GM23338 (cell line): ENCODE measurements around the gene INPP5A. TPM values are rescaled to one million over a fixed set of nuclear protein-coding genes. Genes with fewer than 3 reads are reported as not detected.

Experiments
- ATAC-seq: fragments of 200-7000 bp; cut with Tn5 transposase; 3 replicates; pipeline ENCODE4 v1.9.1; 2020
- DNase-seq: peaks from one replicate; pipeline ENCODE4 v3.0.0-alpha.2; 2015; ENCODE audit warnings: low spot score
- H2AFZ ChIP-seq: fragments of 200-600 bp; sonication (generic); 2 replicates; pipeline ENCODE4 v1.8.0; 2016; ENCODE audit warnings: antibody characterized with exemption, mild to moderate bottlenecking, moderate library complexity
- H3F3A ChIP-seq: fragments of 200-600 bp; sonication (generic); replicated peaks from 2 replicates; pipeline ENCODE4 v1.8.0; 2017; ENCODE audit warnings: antibody characterized with exemption, mixed run types, low read depth
- H3K27ac ChIP-seq: fragments of 200-600 bp; sonication (generic); 2 replicates; pipeline ENCODE4 v1.6.1; 2016; ENCODE audit warnings: low read depth
- H3K27me3 ChIP-seq: fragments of 200-600 bp; sonication (generic); 2 replicates; pipeline ENCODE4 v1.8.0; 2016; ENCODE audit warnings: mild to moderate bottlenecking, mixed run types, moderate library complexity; ENCODE audit not compliant: insufficient read depth
- H3K36me3 ChIP-seq: fragments of 200-600 bp; sonication (generic); 2 replicates; pipeline ENCODE4 v1.8.0; 2016; ENCODE audit warnings: mild to moderate bottlenecking; ENCODE audit not compliant: insufficient read depth
- H3K4me1 ChIP-seq: fragments of 200-600 bp; sonication (generic); 2 replicates; pipeline ENCODE4 v1.8.0; 2016; ENCODE audit warnings: mild to moderate bottlenecking, moderate library complexity; ENCODE audit not compliant: insufficient read depth
- H3K4me2 ChIP-seq: fragments of 200-600 bp; sonication (generic); 2 replicates; pipeline ENCODE4 v1.7.1; 2017; ENCODE audit warnings: mixed run types
- H3K4me3 ChIP-seq: fragments of 200-600 bp; sonication (generic); 2 replicates; pipeline ENCODE4 v1.6.1; 2016; ENCODE audit warnings: mixed run types
- H3K79me2 ChIP-seq: fragments of 200-600 bp; sonication (generic); replicated peaks from 2 replicates; pipeline ENCODE4 v1.8.0; 2017; ENCODE audit warnings: mild to moderate bottlenecking; ENCODE audit not compliant: insufficient read depth
- H3K9me2 ChIP-seq: fragments of 200-600 bp; sonication (generic); 2 replicates; pipeline ENCODE4 v1.8.0; 2017; ENCODE audit not compliant: insufficient read depth
- H4K20me1 ChIP-seq: fragments of 200-600 bp; sonication (generic); replicated peaks from 2 replicates; pipeline ENCODE4 v1.8.0; 2017; ENCODE audit warnings: mild to moderate bottlenecking; ENCODE audit not compliant: insufficient read depth
- H3K27ac Mint-ChIP-seq: 2 replicates; pipeline ENCODE4 v1.8.0; 2020; ENCODE audit warnings: inconsistent platforms, mild to moderate bottlenecking, moderate library complexity, mixed read lengths
- H3K27me3 Mint-ChIP-seq: 3 replicates; pipeline ENCODE4 v1.8.0; 2022; ENCODE audit warnings: low read depth, mild to moderate bottlenecking, moderate library complexity, mixed read lengths, inconsistent platforms; ENCODE audit not compliant: insufficient read depth, poor library complexity
- H3K36me3 Mint-ChIP-seq: 3 replicates; pipeline ENCODE4 v1.8.0; 2021; ENCODE audit warnings: low read depth, mild to moderate bottlenecking, inconsistent platforms, moderate library complexity, mixed read lengths
- H3K4me1 Mint-ChIP-seq: 3 replicates; pipeline ENCODE4 v1.8.0; 2020; ENCODE audit warnings: mild to moderate bottlenecking, inconsistent platforms, mixed read lengths
- H3K4me3 Mint-ChIP-seq: 3 replicates; pipeline ENCODE4 v1.8.0; 2021; ENCODE audit warnings: moderate library complexity, mild to moderate bottlenecking, inconsistent platforms, mixed read lengths
- H3K9me3 Mint-ChIP-seq: 3 replicates; pipeline ENCODE4 v1.8.0; 2020; ENCODE audit warnings: moderate library complexity, mild to moderate bottlenecking, inconsistent platforms, mixed read lengths
- CREB1 ChIP-seq: fragments of 250-450 bp; sonication (Bioruptor Pico); IDR thresholded peaks from 2 replicates; pipeline ENCODE4 v1.5.0; 2020; ENCODE audit warnings: low read depth, mild to moderate bottlenecking, moderate library complexity
- CTCF ChIP-seq, 2 experiments: fragments of 200-600 bp in 1 of 2; sonication (generic) in 1 of 2; conservative IDR thresholded peaks; 2 replicates each; pipeline versions ENCODE4 v1.5.1 to v1.6.1; 2016 to 2017; ENCODE audit warnings: antibody characterized with exemption in 2 of 2, low read depth in 2 of 2, mild to moderate bottlenecking in 2 of 2, moderate library complexity in 1 of 2
- ETS1 ChIP-seq: IDR thresholded peaks from 2 replicates; pipeline ENCODE4 v1.6.1; 2016; ENCODE audit warnings: antibody characterized with exemption
- EZH2 ChIP-seq: fragments of 200-600 bp; sonication (generic); IDR thresholded peaks from one replicate; pipeline ENCODE4 v1.8.0; 2017; ENCODE audit warnings: antibody characterized with exemption, mild to moderate bottlenecking, low read depth; ENCODE audit not compliant: unreplicated experiment
- EZH2phosphoT487 ChIP-seq: fragments of 200-600 bp; sonication (generic); IDR thresholded peaks from one replicate; pipeline ENCODE4 v1.8.1; 2018; ENCODE audit warnings: antibody characterized with exemption; ENCODE audit not compliant: unreplicated experiment
- JUNB ChIP-seq: IDR thresholded peaks from one replicate; pipeline ENCODE4 v1.6.1; 2016; ENCODE audit warnings: antibody characterized with exemption; ENCODE audit not compliant: unreplicated experiment
- NANOG ChIP-seq: IDR thresholded peaks from 2 replicates; pipeline ENCODE4 v1.6.1; 2016; ENCODE audit warnings: antibody characterized with exemption, borderline replicate concordance
- POLR2AphosphoS5 ChIP-seq: IDR thresholded peaks from 2 replicates; pipeline ENCODE4 v1.6.1; 2016; ENCODE audit warnings: antibody characterized with exemption, low read depth
- REST ChIP-seq: IDR thresholded peaks from one replicate; pipeline ENCODE4 v1.6.1; 2018; ENCODE audit warnings: antibody characterized with exemption; ENCODE audit not compliant: unreplicated experiment
- STAT1 ChIP-seq: IDR thresholded peaks from one replicate; pipeline ENCODE4 v1.6.1; 2016; ENCODE audit warnings: antibody characterized with exemption; ENCODE audit not compliant: unreplicated experiment
- ZNF114 ChIP-seq: fragments of 250-450 bp; sonication (Bioruptor Pico); IDR thresholded peaks from 2 replicates; pipeline ENCODE4 v1.5.0; 2020; ENCODE audit warnings: mild to moderate bottlenecking, moderate library complexity
- ZNF331 ChIP-seq: fragments of 250-450 bp; sonication (Bioruptor Pico); IDR thresholded peaks from 2 replicates; pipeline ENCODE4 v1.5.0; 2020; ENCODE audit warnings: low read depth, mild to moderate bottlenecking, moderate library complexity
- ZNF462 ChIP-seq: fragments of 250-450 bp; sonication (Bioruptor Pico); IDR thresholded peaks from 2 replicates; pipeline ENCODE4 v1.5.0; 2020; ENCODE audit warnings: mild to moderate bottlenecking, moderate library complexity
- polyA plus RNA-seq: library from polyadenylated mRNA; unstranded; fragments of >200 nt; fragmentation: Nextera tagmentation; extraction: Ambion mirVana; gene quantifications from 2 replicates; pipeline ENCODE4 v1.2.1, GENCODE V29; 2016
- total RNA-seq: library from RNA; depleted of rRNA; stranded (reverse); fragments of >200 nt; shearing (Covaris generic); gene quantifications from 2 replicates; pipeline ENCODE4 v1.2.3, GENCODE V29; 2014

INPP5A gene
- total and polyA plus RNA-seq, 2 experiments from 2014 or later = 5.9 to 40.6 TPM

- Histone ChIP-seq H3K79me2 (no peaks in the 10 kb centered on the region), H2AFZ (no peak overlapping the region), H3K4me1 (no peaks in the 10 kb centered on the region), H3K27me3 (no peaks in the 10 kb centered on the region), H3K27ac (no peak overlapping the region), H3K36me3 (no peaks in the 10 kb centered on the region), H3K9me2 (no peaks in the 10 kb centered on the region), H4K20me1 (no peaks in the 10 kb centered on the region), H3K4me2 (no peak overlapping the region), H3F3A (no peaks in the 10 kb centered on the region), H3K4me3 (no peak overlapping the region)
- ATAC-seq (no peak), DNase-seq (no peak)
- no peak for TF ChIP-seq CREB1 (CRISPR knock-in tag)
- no peak for TF ChIP-seq ZNF462 (CRISPR knock-in tag)
- no peak for TF ChIP-seq EZH2
- no peak for TF ChIP-seq JUNB
- no peak for TF ChIP-seq ZNF331 (CRISPR knock-in tag)
- no peak for TF ChIP-seq STAT1
- no peak for TF ChIP-seq REST
- no peak for TF ChIP-seq ETS1
- no peak for TF ChIP-seq NANOG
- TF ChIP-seq EZH2phosphoT487 = no peak
- no peak for TF ChIP-seq ZNF114
- no peak for TF ChIP-seq POLR2AphosphoS5
- TF ChIP-seq CTCF (conservative IDR thresholded peaks at IDR 0.05; ENCODE audit: low read depth in 2 of 2) = no peak
- Mint-ChIP-seq H3K27ac (no peak overlapping the region), H3K27me3 (peaks cover 6% of the 10 kb centered on the region), H3K4me3 (no peak overlapping the region), H3K9me3 (0 out of 3 replicates have a peak, but pooled peaks cover 2% of the 10 kb centered on the region), H3K36me3 (no peaks in the 10 kb centered on the region; the same call in 2 of the 3 replicates), H3K4me1 (peaks cover 7% of the 10 kb centered on the region)
These were observed 185.9 kb downstream of the INPP5A start for GRCh38 chr10:132723330-132723970.
